HepG2 (cell line): ENCODE results near the gene FBXL13.

Experiments
- FOSL2 ChIP-seq: sonication (generic); formaldehyde crosslinking; IDR thresholded peaks from 2 replicates; pipeline ENCODE4 v1.4.0; 2020; ENCODE audit warnings: missing genetic modification reagents
- XBP1 ChIP-seq: sonication (generic); formaldehyde crosslinking; IDR thresholded peaks from 2 replicates; pipeline ENCODE4 v1.5.0; 2020; ENCODE audit warnings: missing genetic modification reagents
- ZBTB40 ChIP-seq, 2 experiments: fragments of 450-650 bp in 1 of 2; sonication (generic) in 1 of 2; formaldehyde crosslinking in 1 of 2; IDR thresholded peaks; 2 replicates each; pipeline versions ENCODE4 v1.6.1 to v1.8.0; 2016 to 2022; ENCODE audit warnings: antibody characterized with exemption in 1 of 2, mild to moderate bottlenecking in 1 of 2, missing genetic modification reagents in 1 of 2
- ZFAT ChIP-seq: sonication (generic); formaldehyde crosslinking; conservative IDR thresholded peaks from 2 replicates; pipeline ENCODE4 v1.8.1; 2023; ENCODE audit warnings: missing genetic modification reagents, inconsistent platforms
- ZNF660 ChIP-seq: sonication (generic); formaldehyde crosslinking; IDR thresholded peaks from 2 replicates; pipeline ENCODE4 v1.5.1; 2020; ENCODE audit warnings: mild to moderate bottlenecking, low read depth, missing genetic modification reagents, borderline replicate concordance
- ZSCAN31 ChIP-seq: sonication (generic); formaldehyde crosslinking; IDR thresholded peaks from 2 replicates; pipeline ENCODE4 v1.5.0; 2020; ENCODE audit warnings: low read depth, mild to moderate bottlenecking, missing genetic modification reagents
- TF ChIP-seq, protein P1 (sequence below): sonication (generic); formaldehyde crosslinking; IDR thresholded peaks from 2 replicates; pipeline ENCODE4 v1.5.0; 2020; ENCODE audit warnings: mild to moderate bottlenecking, missing genetic modification reagents, moderate library complexity
- TF ChIP-seq, protein P2 (sequence below): fragments of 450-650 bp; IDR thresholded peaks from 2 replicates; pipeline ENCODE4 v1.6.1; 2017; ENCODE audit warnings: mild to moderate bottlenecking

DNA sequence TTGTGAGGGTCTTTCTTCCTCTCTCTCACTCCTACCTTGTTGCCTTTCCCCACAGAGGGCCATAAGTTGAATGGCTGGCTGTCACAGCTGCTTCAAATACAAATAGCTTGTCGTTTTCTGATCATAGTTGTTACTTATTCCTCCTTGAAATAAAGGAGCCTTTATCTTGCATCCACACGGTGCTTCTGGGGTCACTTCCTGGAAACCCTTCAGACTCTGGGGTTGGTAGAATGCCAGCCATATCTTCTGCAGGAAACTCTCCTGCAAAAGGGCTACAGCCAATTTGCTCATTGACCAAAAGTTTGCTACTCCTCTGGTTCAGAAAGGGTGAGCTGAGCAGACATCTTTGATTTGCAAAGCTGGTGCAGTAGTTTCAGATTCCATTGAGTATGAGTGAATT is 255.4 kb downstream of the FBXL13 start:
- no peak for TF ChIP-seq XBP1
- TF ChIP-seq FOSL2 (CRISPR knock-in tag), result no peak
- TF ChIP-seq ZFAT (CRISPR knock-in tag), result no peak
- TF ChIP-seq ZSCAN31 (CRISPR knock-in tag), result no peak
- TF ChIP-seq ZBTB40 (IDR thresholded peaks at IDR 0.05), result no peak
- TF ChIP-seq ZBTB40 (CRISPR knock-in tag; IDR thresholded peaks at IDR 0.05), result no peak
- TF ChIP-seq, protein P1, sequence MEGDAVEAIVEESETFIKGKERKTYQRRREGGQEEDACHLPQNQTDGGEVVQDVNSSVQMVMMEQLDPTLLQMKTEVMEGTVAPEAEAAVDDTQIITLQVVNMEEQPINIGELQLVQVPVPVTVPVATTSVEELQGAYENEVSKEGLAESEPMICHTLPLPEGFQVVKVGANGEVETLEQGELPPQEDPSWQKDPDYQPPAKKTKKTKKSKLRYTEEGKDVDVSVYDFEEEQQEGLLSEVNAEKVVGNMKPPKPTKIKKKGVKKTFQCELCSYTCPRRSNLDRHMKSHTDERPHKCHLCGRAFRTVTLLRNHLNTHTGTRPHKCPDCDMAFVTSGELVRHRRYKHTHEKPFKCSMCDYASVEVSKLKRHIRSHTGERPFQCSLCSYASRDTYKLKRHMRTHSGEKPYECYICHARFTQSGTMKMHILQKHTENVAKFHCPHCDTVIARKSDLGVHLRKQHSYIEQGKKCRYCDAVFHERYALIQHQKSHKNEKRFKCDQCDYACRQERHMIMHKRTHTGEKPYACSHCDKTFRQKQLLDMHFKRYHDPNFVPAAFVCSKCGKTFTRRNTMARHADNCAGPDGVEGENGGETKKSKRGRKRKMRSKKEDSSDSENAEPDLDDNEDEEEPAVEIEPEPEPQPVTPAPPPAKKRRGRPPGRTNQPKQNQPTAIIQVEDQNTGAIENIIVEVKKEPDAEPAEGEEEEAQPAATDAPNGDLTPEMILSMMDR (CRISPR knock-in tag), result no peak
- TF ChIP-seq ZNF660 (CRISPR knock-in tag), result no peak
- TF ChIP-seq, protein P2, sequence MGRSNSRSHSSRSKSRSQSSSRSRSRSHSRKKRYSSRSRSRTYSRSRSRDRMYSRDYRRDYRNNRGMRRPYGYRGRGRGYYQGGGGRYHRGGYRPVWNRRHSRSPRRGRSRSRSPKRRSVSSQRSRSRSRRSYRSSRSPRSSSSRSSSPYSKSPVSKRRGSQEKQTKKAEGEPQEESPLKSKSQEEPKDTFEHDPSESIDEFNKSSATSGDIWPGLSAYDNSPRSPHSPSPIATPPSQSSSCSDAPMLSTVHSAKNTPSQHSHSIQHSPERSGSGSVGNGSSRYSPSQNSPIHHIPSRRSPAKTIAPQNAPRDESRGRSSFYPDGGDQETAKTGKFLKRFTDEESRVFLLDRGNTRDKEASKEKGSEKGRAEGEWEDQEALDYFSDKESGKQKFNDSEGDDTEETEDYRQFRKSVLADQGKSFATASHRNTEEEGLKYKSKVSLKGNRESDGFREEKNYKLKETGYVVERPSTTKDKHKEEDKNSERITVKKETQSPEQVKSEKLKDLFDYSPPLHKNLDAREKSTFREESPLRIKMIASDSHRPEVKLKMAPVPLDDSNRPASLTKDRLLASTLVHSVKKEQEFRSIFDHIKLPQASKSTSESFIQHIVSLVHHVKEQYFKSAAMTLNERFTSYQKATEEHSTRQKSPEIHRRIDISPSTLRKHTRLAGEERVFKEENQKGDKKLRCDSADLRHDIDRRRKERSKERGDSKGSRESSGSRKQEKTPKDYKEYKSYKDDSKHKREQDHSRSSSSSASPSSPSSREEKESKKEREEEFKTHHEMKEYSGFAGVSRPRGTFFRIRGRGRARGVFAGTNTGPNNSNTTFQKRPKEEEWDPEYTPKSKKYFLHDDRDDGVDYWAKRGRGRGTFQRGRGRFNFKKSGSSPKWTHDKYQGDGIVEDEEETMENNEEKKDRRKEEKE, result no peak
